Non-pigmented ciliary epithelial cell (primary cell): ENCODE data around the gene OXGR1.

Experiments used
- DNase-seq: peaks from one replicate; pipeline ENCODE4 v3.0.0-alpha.2; 2010; ENCODE audit warnings: low read depth

Gene OXGR1

DNA sequence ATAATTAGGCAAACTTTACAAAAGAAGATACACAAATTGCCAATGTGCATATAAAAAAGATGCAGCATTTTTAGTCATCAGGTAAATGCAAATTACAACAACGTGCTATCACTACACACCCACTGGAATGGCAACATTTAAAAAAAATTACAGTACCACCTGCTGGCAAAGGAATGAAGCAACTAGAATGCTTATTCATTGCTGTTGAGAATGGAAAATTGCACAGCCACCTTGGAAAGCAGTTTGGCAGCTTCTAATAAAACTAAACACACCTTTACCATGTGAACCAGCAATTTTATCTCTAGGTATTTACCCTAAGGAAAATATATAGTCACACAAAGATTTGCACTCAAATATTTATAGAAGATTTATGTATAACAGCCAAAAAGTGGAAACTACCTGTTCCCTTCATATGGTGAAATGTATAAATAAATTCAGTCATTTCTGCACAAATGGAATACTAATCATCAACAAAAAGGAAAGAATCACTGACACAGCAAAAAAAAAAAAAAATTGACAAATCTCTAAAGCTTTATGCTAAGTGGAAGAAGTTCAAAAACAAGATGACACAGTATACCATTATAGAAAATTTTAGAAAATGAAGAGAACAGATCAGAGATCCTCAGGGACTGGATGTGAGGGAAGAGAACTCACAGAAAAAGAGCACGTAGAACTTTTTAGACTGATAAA lies 30.3 kb downstream of the OXGR1 start:
- DNase-seq, result no peak

DNA sequence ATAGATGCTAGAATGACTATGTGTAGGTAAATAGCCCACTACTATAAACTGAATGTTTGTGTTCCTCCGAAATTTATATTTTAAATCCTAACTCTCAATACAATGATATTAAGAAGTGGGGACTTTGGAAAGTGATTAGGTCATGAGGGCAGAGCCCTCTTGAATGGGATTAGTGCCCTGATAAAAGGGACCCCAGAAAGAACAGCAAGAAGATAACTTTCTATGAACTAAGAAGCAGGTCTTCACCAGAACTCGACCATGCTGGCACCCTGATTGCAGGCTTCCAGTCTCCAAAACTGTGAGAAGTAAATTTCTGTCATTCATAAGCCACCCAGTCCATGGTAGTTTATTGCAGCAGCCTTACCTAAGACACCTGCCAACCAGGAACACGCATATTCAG lies 33.9 kb downstream of the OXGR1 start:
- DNase-seq, result no peak

DNA sequence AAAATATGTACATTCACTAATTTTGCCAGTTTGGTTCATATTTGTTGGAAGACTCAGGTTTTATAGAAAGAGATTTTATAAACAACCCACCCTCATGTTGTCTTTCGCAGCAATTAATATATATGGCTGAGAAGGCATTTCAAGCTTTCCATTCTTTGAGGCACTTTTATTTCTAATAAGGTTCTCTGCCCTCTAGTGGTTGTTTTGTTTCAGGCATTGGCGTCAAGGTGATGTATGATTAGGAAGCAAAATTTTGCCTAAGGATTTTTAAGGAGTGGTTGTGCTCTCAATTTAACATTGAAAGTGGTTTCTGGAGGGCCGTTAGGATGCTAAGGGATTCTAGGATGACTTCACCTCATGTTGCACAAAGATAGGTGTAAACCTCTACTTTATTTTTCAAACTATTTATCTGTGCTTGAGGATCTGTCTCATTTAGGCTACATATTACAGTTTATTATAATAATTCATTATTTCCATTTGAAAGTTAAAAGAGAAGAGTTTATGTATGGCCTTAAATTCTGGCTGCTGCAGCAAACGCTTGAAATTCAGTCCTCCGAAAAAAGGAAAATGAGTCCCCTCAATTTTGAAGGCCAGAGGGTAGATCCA lies 35.9 kb downstream of the OXGR1 start:
- no peak for DNase-seq

DNA sequence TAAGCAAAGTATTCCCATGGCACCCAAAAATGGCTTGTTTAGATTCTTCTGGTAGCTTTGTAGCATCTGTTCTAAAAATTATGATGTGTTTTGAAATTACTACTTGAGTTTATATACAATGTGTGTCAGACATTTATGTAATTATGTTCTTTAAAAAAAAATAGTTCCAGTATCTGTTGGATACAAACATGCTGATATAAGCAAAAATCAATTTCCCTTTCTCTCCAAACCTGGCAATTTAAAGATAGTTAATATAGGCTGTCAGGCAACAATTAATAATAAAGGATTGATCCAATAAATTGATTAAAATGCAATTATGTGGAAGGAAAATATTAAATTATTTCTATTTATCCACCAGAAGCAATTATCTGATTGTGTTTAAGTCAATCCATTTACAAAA lies 41.7 kb downstream of the OXGR1 start:
- no peak for DNase-seq

DNA sequence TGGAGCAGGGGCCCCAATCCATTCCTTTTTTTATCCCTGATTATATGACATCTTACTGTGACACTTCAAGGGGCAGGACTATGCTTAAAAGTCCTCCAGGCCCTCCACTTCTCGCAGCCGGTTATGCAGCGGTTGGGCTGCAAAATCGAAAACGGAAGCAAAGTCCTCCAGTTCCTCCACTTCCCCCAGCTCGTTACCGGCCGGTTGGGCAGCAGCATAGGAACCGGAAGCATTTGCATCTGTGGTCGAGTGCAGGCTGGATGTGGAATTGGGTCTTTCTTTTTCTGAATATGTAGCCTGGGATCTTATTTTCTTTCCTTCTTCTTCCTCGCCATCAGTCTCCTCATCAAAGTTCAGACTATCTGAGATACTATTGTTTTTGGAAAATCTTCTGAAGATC lies 46.1 kb downstream of the OXGR1 start:
- DNase-seq, result no peak

DNA sequence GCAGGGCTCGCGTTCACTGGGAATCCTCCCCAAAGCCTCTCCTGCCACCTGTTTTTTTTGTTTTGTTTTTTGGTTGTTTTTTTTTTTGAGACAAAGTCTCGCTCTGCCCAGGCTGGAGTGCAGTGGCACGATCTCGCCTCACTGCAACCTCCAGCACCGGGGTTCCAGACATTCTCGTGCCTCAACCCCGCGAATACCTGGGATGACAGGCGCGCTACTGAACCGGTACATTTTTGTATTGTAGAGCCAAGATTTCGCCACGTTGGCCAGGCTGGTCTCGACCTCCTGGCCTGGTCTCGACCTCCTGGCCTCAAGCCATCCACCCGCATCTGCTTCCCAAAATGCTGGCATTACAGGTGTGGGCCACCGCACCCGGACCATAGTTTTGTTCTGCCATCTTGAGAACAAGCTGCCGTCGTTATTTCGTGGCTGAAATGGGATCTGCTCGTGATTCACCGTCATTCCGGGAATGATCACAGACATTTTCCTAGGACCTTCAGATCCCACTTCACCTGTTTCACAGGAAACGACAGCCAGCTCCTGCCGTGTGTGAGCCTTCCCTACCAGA lies 46.8 kb downstream of the OXGR1 start:
- no peak for DNase-seq

DNA sequence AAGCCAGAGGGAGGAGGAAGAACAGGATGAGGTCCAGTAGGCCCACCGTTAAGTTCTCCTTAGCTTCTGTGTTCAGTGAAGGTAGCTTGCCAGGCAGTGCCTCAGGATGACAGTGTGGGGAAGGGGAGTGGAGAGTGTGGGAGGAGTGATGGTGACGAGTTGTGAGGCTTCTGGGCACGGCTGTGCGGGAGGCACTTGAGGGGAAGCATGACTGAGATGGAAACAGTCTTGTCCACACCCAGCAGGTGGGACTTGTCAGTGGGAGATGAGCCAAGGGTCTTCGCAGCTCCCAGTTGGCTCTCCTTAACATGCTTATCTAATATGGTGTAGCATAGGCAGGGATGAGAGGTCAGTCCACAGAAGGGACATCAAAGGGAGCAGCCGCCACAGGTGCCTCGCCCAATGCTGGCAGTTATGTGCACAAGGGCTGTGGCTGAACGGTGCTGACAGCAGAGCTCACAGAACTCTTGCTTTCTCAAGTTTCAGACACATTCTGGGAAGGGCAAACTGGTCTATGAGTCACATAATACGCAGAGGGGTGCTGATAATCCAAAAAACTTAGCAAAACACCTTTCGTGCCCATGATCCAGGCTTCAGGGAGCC lies 47.5 kb downstream of the OXGR1 start:
- DNase-seq, result no peak

DNA sequence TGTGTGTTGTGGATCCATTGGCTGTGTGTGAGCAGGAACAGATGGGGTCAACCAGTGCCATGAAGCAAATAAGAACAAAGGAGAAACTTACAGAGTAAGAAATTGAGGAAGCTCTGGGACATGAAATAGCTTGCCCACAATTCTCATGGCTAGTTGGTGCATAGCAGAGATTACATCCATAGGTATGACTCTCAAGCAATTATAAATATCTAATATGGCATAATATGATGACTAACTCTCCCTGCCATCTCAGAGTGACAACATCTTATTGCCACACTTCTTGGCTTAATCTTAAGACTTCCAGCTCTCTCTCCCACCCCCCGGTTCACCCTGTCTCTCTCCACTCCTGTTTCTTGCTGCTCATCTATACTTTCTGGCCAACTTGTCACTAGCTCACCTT lies 53.3 kb downstream of the OXGR1 start:
- DNase-seq, result no peak

DNA sequence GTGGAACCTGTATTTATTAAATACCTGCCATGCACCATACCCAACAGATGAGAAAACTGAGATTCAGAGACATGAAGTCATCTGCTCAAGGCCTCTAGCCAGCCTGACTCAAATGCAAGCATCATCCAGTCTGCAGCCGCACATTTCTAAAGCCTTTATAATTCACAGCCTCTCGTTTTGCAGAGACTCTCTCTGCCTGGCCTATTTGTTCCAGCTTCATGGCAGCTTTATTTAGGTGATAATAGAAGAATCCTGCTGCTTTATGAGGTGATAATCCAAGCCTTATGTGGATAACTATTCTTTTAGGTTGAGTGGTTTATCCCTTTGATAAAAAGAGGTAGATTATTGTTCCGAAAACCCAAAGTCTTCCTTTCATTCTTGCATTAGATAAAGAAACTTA lies 58.4 kb downstream of the OXGR1 start:
- DNase-seq, result no peak
